IgD-negative memory B cell (primary cell): ENCODE measurements around the gene GRB10. TPM values are rescaled to one million over a fixed set of nuclear protein-coding genes. Genes with fewer than 3 reads are reported as not detected.

Experiments
- H3K27ac Mint-ChIP-seq, 3 donors: one replicate each; pipeline ENCODE4 v1.8.0; 2020 to 2022; ENCODE audit warnings: mild to moderate bottlenecking in 3 of 3, mixed read lengths in 3 of 3, moderate library complexity in 1 of 3
- H3K27me3 Mint-ChIP-seq: one replicate; pipeline ENCODE4 v1.8.0; 2021; ENCODE audit warnings: mixed read lengths
- H3K36me3 Mint-ChIP-seq: one replicate; pipeline ENCODE4 v1.8.0; 2020; ENCODE audit warnings: mild to moderate bottlenecking, mixed read lengths
- H3K4me1 Mint-ChIP-seq, 3 donors: one replicate each; pipeline ENCODE4 v1.8.0; 2020 to 2022; ENCODE audit warnings: mixed read lengths in 3 of 3, mild to moderate bottlenecking in 1 of 3
- H3K4me3 Mint-ChIP-seq, 4 donors: one replicate each; pipeline ENCODE4 v1.8.0; 2020 to 2022; ENCODE audit warnings: mild to moderate bottlenecking in 4 of 4, mixed read lengths in 4 of 4, moderate library complexity in 3 of 4
- H3K9me3 Mint-ChIP-seq, 3 donors: one replicate each; pipeline ENCODE4 v1.8.0; 2020 to 2021; ENCODE audit warnings: mixed read lengths in 3 of 3, mild to moderate bottlenecking in 1 of 3
- polyA plus RNA-seq: library from polyadenylated mRNA; unstranded; fragments of 300-500 nt; fragmentation: Illumina TruSeq; gene quantifications from one replicate; pipeline ENCODE4 v1.2.3, GENCODE V29; 2021

Gene GRB10
- 0.11 TPM for polyA plus RNA-seq

DNA sequence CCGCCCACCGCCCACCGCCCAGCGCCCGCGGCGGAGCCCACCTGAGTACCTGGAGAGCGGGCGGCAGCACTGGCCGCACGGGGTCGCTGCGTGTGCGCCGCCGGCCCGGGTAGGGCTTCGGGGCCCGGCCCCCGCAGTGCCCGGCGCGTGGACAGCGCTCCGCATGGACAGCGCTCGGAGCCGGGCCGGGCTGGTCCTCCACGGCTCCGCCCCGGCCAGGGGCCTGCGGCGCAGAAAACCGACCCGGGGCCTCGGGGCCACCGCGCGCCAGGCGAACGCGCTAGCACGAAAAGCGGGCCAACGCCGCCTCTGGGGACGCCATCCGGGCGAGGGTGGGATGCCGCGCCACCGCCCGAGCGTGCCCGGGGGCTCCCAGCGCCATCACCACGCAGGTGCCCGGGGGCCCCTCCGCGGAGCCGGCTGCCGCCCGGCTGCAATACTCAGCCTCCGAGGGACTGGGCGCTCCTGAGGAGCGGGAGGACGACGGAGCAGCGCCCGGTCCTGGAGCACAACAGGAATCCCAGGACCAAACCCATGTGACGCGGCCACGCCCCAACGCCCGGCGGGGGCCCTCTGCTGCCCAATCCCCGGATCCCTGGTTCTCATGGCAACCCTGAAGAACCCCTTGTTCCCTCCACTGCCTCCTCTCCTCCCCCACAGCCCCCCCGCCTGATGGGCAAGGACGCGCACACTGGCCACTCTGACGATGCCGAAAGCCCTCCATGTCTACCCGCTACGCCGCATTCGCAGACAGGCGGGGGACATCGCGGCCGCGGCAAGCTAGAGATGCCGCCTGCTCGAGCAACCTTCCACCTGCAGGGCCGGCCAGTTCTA lies at the start of gene GRB10:
TSS of gene GRB10 (minus strand) at position 522 of the 834 bp plus-strand sequence. CDS start 50,574 bp downstream, outside the sequence.
- Mint-ChIP-seq H3K4me1 (no peaks in the 10 kb centered on the region), H3K4me3 (peak within 1 kb of the TSS in 2 of 4 donors; percentile 38 to 56), H3K27me3 (peaks cover 16% of the 10 kb centered on the region), H3K9me3 (peaks cover 3 to 11% (median 9%) of the 10 kb centered on the region in 3 donors), H3K27ac (no peak within 1 kb of the TSS), H3K36me3 (no peaks in the 10 kb centered on the region)

DNA sequence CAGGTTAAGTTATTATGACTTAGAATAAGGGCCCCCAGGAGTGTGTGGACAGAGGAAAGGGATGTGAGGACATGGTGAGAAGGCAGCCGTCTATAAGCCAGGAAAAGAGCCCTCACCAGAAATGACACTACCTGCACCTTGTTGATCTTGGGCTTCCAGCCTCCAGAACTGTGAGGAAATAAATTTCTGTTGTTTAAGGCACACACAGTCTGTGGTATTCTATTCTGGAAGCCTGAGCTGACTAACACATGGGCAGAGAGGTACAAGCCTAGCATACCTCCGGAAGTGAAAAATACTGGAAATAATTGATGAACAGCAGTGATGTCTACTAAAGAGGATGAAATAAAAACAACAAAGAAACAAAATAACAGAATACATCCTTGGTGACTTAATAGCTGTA lies 46.1 kb upstream of the GRB10 start:
- H3K4me3 Mint-ChIP-seq: no peak overlapping the region

DNA sequence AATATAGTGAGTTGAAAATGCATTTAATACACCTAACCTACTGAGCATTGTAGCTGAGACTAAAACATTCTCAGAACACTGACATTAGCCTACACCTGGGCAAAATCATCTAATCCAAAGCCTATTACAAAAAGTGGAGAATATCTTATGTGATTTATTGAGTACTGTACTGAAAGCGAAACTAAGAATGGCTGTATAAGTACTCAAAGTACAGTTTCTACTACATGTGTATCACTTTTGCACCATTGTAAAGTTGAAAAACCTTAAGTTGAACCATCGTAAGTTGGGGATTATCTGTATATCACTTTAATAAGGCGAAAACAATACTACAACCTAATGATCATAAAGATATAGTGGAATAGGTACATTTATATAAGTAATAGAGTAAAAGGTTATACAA lies 45.4 kb upstream of the GRB10 start:
- Mint-ChIP-seq H3K27me3 (peaks cover 8% of the 10 kb centered on the region), H3K4me1 (no peaks in the 10 kb centered on the region), H3K4me3 (no peak overlapping the region), H3K27ac (no peak overlapping the region), H3K9me3 (peaks cover 0 to 2% (median 0%) of the 10 kb centered on the region in 3 donors), H3K36me3 (no peaks in the 10 kb centered on the region)

More for the DNA sequence above, 46.1 kb upstream of the GRB10 start:
- Mint-ChIP-seq H3K27ac (no peak overlapping the region), H3K27me3 (peaks cover 8% of the 10 kb centered on the region), H3K4me1 (no peaks in the 10 kb centered on the region), H3K9me3 (peaks cover 0 to 2% (median 0%) of the 10 kb centered on the region in 3 donors), H3K36me3 (no peaks in the 10 kb centered on the region)

DNA sequence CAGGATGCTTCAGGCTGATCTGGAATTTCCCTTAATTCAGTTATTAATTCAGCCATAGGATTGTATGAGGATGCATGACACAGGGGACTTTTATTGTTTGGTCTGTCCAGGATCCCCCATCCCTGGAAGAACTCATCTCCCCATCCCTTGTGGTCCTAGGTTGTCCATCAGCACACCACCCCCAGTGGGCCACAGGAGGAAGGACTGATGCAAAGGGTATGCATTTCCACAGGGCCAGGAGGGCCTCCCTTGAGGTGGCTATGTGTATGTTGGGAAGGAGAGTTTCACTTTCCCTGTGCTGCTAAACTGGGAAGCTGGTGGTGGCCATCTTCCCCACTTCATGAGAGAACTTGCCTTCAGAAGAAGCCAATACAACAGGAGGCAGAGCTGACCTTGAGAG lies 44.6 kb upstream of the GRB10 start:
- Mint-ChIP-seq H3K27me3 (peaks cover 8% of the 10 kb centered on the region), H3K9me3 (peaks cover 0 to 2% (median 0%) of the 10 kb centered on the region in 3 donors), H3K4me1 (no peaks in the 10 kb centered on the region), H3K4me3 (no peak overlapping the region), H3K36me3 (no peaks in the 10 kb centered on the region), H3K27ac (no peak overlapping the region)

DNA sequence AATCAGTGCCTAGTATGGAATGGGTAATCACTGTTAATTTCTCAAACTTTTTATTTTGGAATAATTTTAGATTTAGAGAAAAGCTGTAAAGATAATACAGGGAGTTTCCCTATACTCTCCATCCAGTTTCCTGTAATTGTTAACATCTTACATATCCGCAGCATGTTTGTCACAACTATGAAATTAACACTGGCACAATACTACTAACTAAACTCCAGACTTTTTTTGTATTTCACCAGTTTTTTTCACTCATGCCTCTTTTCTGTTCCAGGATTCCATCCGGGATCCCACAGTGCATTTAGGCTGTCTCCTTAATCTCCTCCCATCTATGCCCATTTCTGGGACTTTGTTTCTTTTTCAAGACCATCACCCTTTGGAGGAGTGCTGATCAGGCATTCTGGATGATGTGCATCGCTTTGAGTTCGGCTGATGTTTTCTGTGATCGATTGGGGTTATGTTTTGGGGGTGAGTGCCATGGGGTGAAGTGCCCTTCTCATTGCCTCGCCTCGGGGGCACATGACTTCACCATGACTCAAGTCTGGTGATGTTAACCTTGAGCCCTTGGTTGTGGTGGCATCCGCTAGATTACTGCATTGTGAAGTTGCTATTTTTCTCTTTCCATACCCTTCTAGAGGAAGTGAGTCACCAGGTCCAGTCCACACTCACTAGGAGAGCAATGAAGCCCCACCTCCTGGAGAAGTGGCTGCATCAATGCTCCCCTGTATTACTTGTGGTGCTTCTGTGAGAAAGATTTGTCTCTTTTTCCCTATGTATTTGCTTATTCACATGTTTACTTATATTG lies 43.9 kb upstream of the GRB10 start:
- Mint-ChIP-seq H3K9me3 (peaks cover 0 to 2% (median 0%) of the 10 kb centered on the region in 3 donors), H3K4me3 (no peak overlapping the region), H3K27ac (no peak overlapping the region), H3K4me1 (no peaks in the 10 kb centered on the region), H3K36me3 (no peaks in the 10 kb centered on the region), H3K27me3 (peaks cover 8% of the 10 kb centered on the region)

DNA sequence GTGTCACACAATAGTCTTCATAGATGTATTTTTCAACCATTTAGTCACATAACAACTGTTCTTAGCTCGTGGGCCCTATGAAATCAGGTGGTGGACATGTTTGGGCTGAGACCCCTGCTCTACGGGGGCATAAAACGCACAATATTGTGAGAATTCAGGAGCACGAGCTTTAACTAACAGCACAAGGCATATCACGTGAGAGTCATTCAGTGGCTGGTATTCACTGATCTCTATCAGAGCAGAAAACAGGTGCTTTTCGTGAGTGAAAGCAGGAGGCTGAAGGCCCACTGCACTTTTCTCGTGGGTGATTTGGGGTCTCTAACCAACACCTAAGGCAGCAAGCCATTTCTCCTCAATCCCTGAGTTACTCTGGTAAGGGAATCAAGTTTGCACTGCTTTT lies 42.8 kb upstream of the GRB10 start:
- Mint-ChIP-seq H3K9me3 (no peaks in the 10 kb centered on the region), H3K27me3 (peaks cover 8% of the 10 kb centered on the region), H3K4me1 (no peaks in the 10 kb centered on the region), H3K36me3 (no peaks in the 10 kb centered on the region), H3K4me3 (no peak overlapping the region), H3K27ac (no peak overlapping the region)

DNA sequence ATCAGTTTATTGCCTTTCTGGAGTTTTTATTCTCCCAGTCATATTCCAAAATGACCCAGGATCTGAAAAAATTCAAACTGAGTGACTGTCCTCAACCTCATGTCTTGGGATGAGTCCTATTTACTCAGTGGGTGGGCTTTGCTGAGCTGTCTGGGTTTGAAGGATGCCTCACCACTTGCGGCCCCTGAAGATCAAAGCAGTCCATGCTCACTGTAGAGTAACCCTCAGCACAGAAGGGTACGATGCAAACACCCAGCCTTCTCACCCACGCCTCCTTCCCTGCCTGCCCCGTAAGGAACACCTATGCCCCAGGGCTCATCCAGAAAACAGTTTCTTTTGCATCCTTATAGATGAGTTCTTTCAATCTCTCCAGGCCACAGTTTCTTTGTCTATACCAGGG lies 42.2 kb upstream of the GRB10 start:
- Mint-ChIP-seq H3K27ac (no peak overlapping the region), H3K36me3 (no peaks in the 10 kb centered on the region), H3K9me3 (peaks cover 0 to under 1% (median 0%) of the 10 kb centered on the region in 3 donors)

DNA sequence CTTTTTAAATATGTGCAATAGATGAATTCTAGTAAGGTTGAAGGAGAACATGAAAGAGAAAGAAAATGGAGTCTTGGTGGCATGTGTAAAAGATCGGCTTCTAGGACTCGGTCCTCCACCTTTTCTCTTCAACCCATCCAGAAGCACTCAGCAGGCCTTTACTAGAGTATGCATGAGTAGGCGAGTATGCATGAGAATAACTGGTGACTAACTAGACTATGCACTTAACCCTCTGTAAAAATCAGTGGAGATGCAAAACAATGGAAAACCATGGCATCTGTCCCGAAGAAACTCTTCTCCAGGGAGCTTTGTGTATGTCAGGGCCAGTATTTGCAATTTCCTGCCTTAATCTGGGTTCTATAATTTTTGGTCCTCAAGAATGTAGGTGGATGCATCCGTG lies 40.0 kb upstream of the GRB10 start:
- Mint-ChIP-seq H3K4me1 (no peaks in the 10 kb centered on the region), H3K4me3 (no peak overlapping the region), H3K27me3 (peaks cover 7% of the 10 kb centered on the region), H3K27ac (no peak overlapping the region), H3K36me3 (no peaks in the 10 kb centered on the region), H3K9me3 (peaks cover 0 to 2% (median 0%) of the 10 kb centered on the region in 3 donors)

More for the DNA sequence above, 42.2 kb upstream of the GRB10 start:
- Mint-ChIP-seq H3K27me3 (peaks cover 8% of the 10 kb centered on the region), H3K4me1 (no peaks in the 10 kb centered on the region), H3K4me3 (no peak overlapping the region)

DNA sequence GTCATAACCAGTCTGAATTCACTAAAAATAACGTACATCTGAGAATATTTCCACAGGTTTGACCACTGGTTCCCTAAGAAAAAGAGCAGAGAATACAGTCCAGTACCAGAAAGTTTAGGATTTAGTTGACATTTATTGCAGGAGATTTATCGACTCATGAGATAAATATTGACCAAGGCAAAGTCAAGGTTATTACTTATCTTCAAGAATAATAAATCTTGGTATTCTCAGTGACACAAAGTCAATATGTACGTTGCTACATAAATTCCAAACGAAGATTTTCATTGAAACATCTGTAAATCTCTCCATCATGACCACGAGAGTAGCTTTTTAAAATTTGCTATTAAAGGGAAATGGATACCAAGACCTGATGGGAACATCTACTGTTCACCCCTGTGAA lies 39.4 kb upstream of the GRB10 start:
- Mint-ChIP-seq H3K9me3 (peaks cover 0 to 2% (median 0%) of the 10 kb centered on the region in 3 donors), H3K4me1 (no peaks in the 10 kb centered on the region), H3K4me3 (no peak overlapping the region), H3K27ac (no peak overlapping the region), H3K36me3 (no peaks in the 10 kb centered on the region), H3K27me3 (peaks cover 5% of the 10 kb centered on the region)

DNA sequence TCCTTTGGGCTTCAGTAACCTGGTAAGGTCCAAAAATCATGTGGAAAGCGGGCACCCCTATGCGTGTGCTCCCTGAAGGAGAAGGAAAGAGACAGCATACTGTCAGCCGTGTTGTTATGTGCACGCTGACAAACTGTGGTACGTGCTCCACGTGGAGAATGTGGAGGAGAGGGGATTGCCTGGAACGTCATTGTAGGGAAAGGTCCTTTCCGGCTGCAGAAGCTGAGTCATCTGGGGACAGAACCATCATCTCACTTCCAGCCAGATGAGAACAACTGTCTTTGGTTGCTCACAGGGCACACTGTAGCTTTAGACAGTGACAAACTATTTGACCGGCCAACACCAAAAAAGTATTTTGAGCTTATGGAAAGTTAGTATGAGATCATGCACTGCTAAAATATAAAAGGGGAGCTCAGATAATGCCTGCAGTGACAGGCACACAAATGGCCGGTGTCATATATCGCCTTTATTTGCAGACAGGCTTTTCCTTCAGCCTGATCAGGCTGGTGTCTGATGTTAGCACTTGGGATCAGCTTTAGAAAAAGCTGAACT lies 38.8 kb upstream of the GRB10 start:
- Mint-ChIP-seq H3K36me3 (no peaks in the 10 kb centered on the region), H3K4me1 (no peaks in the 10 kb centered on the region), H3K4me3 (no peak overlapping the region), H3K27ac (no peak overlapping the region), H3K9me3 (peaks cover 0 to 3% (median 2%) of the 10 kb centered on the region in 3 donors), H3K27me3 (peaks cover 2% of the 10 kb centered on the region)

DNA sequence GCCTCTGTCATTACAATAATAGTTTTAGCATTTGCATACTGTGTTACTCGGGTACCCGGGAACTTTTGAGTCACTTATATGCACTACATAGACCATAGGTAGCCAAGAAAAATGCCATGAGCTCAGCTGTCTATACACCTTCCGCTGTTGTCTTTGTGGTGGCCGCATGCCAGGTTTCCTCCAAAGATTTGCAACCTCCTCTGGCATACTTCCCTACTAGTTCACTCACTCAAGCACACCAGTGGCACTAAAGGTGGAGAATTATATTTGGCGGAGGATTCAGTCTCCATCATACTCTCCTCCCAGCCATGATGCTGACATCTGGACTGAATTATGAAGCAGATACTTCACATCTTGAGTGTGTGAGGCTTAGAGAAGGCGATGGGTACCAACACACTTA lies 35.6 kb upstream of the GRB10 start:
- Mint-ChIP-seq H3K27ac (no peak overlapping the region), H3K27me3 (peaks cover 2% of the 10 kb centered on the region), H3K9me3 (peaks cover 4% of the 10 kb centered on the region in 3 donors), H3K4me1 (no peaks in the 10 kb centered on the region), H3K36me3 (no peaks in the 10 kb centered on the region), H3K4me3 (no peak overlapping the region)

DNA sequence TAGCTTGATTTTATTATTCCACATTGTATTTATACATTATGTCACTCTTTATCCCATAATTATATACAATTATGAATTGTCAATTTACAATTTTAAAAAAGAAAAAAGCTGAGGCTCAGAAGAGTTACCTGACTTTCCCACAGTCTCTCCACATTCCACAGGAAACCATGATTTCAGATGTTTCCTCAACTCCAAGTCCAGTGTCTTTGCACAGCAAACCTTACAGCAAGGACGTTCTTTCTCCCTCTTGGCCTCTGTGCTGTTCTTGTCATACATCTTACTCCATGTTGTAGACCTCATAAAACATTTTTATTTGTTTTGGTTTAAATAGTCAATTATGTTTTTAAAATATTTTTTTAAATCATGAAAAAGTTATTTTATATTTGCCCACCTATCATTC lies 34.9 kb upstream of the GRB10 start:
- no peak overlapping the region for H3K27ac Mint-ChIP-seq
- H3K36me3 Mint-ChIP-seq: no peaks in the 10 kb centered on the region
- no peaks in the 10 kb centered on the region for H3K4me1 Mint-ChIP-seq
- H3K27me3 Mint-ChIP-seq: peaks cover 2% of the 10 kb centered on the region
- peaks cover 4% of the 10 kb centered on the region in 3 donors for H3K9me3 Mint-ChIP-seq
- no peak overlapping the region for H3K4me3 Mint-ChIP-seq

DNA sequence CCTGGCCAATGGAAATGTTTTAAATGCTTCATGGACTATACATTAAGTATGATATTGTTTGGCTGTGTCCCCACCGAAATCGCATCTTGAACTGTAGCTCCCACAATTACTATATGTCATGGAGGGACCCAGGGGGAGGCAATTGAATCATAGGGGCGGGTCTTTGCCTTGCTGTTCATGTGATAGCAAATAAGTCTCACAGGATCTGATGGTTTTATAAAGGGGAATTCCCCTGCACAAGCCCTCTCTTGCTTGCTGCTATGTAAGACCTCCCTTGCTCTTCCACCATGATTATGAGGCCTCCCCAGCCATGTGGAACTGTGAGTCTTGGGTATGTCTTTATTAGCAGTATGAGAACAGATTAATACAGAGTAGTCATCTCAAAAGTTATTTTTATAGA lies 32.4 kb upstream of the GRB10 start:
- Mint-ChIP-seq H3K27ac (no peak overlapping the region), H3K27me3 (peaks cover 4% of the 10 kb centered on the region), H3K36me3 (no peaks in the 10 kb centered on the region), H3K9me3 (peaks cover 4% of the 10 kb centered on the region in 3 donors), H3K4me1 (peaks cover 0 to 1% (median 0%) of the 10 kb centered on the region in 3 donors), H3K4me3 (no peak overlapping the region)

DNA sequence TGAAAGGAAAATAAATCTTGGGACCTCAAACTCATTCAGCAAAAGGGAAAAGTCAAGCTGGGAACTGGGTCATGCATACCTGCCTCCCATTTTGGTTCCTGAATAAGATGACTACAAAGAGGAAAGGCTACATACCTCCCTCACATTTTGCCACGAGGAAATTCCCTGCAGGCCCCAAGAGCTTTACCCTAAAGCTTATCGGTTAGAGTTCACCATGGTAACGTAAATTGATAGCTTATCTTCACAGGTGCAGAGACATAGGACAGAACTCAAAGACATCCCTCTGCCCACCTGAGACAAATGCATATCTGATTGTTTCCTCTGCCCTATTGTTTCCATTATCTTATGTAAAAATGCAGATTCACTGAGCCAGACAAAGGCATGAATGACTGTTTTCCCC lies 31.5 kb upstream of the GRB10 start:
- H3K27me3 Mint-ChIP-seq: peaks cover 4% of the 10 kb centered on the region
- no peak overlapping the region for H3K4me3 Mint-ChIP-seq

DNA sequence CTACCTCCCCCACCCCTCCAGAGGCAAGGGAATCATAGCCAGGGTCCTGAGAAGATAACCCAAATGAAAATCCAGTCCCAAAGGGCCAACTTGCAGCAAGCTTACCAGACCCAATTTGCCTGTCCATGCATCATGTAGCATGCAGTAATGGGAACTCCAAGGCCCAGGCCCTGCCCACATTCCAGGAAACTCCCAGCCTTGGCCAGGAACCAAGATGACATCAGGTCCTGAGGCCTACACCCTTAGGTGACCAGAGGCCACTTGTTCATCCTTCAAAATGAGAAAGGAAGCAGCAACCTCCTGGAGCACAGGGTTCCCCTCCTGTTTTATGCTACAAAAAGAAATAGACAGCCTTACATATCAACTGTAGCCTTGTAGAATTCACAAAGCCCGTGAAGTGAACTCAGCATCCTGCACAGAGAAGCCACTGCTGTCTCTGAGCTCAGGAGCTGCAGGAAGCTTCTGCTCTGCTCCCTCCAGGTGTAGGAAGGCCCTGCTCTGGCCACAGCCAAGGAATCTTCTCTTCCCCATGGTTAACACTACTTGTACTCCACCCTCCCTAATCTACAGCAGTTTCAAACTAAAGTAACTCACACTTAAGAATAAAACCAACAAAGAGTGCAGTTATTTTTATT lies 30.3 kb upstream of the GRB10 start:
- Mint-ChIP-seq H3K9me3 (peaks cover 2 to 4% (median 4%) of the 10 kb centered on the region in 3 donors), H3K4me3 (no peak overlapping the region), H3K4me1 (peaks cover 0 to 2% (median 0%) of the 10 kb centered on the region in 3 donors), H3K27ac (no peak overlapping the region), H3K36me3 (no peaks in the 10 kb centered on the region), H3K27me3 (peaks cover 4% of the 10 kb centered on the region)

More for the DNA sequence above, 31.5 kb upstream of the GRB10 start:
- no peak overlapping the region for H3K27ac Mint-ChIP-seq
- peaks cover 2 to 4% (median 4%) of the 10 kb centered on the region in 3 donors for H3K9me3 Mint-ChIP-seq
- H3K36me3 Mint-ChIP-seq: no peaks in the 10 kb centered on the region
- peaks cover 0 to 2% (median 0%) of the 10 kb centered on the region in 3 donors for H3K4me1 Mint-ChIP-seq
